GM21528 (cell line): ENCODE measurements around the gene KCNC1.

Source experiments
- ATAC-seq: cut with Tn5 transposase; IDR thresholded peaks from one replicate; pipeline ENCODE4 v1.9.1; 2021; ENCODE audit warnings: mild to moderate bottlenecking, moderate library complexity; ENCODE audit not compliant: unreplicated experiment, low FRiP score

KCNC1 gene

DNA sequence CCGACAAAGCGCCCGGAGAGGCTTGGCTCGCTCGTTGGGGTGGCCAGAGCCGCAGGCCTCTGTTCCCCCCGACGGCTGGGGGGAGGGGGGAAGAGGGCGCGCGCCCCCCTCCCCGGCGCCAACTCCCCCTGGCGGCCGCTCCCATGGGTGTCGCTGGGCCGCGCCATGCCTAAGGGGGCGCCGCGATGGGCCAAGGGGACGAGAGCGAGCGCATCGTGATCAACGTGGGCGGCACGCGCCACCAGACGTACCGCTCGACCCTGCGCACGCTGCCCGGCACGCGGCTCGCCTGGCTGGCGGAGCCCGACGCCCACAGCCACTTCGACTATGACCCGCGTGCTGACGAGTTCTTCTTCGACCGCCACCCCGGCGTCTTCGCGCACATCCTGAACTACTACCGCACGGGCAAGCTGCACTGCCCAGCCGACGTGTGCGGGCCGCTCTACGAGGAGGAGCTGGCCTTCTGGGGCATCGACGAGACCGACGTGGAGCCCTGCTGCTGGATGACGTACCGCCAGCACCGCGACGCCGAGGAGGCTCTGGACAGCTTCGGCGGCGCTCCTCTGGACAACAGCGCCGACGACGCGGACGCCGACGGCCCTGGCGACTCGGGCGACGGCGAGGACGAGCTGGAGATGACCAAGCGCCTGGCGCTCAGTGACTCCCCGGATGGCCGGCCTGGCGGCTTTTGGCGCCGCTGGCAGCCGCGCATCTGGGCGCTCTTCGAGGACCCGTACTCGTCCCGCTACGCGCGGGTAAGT is 1.4 kb downstream of the KCNC1 start:
- ATAC-seq = no peak

DNA sequence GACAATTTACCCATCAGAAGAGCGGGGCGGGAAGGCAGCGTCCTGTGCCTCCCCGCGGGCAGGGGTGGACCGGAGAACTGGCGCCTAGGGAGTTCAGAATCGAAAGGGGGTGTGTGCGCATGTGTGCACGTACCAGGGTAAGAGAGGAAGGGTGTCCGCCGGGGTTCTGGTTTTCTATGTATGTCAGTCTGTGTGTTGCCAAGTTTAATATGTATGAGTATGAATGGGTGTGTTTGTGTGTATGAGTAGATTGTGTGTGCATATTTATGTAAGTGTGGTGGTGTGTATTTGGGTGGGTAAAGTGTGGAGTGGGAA is 2.0 kb downstream of the KCNC1 start:
- ATAC-seq = no peak

DNA sequence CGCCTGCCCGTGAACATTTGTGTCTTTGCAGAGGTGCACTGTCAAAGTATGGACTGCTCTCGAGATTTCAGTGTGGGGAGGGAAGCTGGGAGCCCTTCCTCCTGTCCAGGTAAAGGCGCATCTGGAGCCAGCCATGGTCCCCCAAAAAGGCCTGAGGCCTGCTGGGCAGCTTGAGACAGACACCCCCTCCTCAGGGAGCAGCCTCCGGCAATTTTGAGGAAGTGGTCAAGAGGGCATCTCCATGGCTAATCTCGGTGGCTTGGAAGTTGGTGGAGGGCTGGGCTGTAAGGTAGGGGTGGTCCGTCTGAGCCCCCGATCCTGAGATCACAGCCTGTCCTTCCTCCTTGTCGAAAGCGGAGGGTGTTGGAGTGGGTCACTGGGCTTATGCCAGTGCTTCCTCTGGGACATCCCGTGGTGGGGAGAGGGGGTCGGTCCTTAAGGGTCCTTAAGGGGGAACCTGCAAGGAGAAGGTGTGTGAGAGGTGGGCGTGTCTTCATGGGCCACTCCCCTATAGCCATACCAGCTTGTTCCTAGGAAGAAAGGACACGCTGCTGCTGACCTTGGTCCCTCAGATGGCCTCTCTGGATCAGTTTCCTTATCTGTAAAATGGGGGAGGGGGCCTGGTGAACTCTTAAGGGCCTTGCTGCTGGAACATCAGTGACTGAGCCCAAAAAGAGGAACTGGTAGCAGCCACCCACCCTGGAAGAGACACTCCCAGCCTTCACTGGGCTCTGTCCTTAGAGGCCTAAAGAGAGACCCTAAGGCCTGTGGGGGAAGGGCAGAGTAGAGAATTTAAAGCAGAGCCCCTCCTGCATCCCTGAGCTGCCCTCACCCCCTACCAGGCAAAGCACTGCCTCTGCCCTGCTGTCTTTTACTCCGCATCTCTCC is 2.6 kb downstream of the KCNC1 start:
- ATAC-seq = no peak

DNA sequence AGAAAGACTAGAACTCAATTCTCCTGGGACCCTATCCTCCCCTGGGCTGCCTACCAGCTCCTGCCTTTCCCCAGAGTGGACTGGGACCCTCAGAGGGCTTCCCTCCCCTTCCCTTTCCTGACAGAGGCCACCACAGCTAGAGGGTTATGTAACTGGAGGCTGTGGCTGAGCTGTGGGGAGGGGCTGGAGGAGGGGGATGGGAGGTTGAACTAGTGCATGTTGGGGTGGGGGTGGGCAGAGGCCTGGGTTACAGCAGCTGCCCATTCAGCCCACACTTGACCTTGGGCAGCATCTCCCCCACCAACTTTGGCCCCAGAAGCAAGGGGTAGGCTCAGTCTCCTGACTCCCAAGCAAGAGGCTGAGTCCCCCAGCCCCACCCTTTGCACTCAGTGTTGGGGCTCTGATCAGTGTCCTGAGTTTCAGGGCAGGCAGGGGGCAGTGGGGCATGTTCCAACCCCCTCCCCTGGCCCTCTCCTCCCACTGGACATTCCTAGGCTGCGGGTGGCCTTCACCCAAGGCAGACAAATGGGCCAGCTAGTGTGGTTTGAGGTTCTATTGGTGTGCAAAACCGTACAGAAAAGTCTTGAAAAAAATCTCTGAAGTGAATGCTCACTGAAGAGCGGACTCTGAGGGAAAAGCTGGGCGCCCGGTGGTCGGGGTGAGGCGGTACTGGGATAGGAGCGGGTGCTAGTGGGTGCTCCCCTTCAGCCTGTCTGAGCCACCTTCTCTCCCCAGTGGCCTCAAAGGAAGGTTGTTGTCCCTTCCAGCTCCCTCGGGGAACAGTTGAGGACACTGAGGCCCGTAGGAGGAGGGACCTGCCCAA is 3.8 kb downstream of the KCNC1 start:
- ATAC-seq = no peak

DNA sequence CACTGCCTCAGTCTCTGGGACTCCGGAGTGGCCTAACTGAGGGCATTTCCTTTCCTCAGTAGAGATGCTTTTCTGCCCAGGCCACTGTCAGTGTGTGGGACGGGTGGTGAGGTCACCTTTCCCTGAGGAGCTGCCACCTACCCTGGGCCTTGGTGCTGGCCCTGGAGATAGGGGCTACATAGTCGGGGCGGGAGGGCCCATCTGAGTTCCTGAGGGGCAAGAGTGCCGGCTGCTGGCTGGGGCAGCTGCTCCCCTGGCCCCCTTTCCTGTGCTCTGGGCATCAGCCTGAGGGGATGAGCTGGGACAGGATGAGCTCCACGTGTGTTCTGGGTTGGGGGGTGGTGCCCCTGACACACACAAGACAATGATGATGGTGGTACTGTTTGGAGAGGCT is 5.4 kb downstream of the KCNC1 start:
- ATAC-seq = no peak

DNA sequence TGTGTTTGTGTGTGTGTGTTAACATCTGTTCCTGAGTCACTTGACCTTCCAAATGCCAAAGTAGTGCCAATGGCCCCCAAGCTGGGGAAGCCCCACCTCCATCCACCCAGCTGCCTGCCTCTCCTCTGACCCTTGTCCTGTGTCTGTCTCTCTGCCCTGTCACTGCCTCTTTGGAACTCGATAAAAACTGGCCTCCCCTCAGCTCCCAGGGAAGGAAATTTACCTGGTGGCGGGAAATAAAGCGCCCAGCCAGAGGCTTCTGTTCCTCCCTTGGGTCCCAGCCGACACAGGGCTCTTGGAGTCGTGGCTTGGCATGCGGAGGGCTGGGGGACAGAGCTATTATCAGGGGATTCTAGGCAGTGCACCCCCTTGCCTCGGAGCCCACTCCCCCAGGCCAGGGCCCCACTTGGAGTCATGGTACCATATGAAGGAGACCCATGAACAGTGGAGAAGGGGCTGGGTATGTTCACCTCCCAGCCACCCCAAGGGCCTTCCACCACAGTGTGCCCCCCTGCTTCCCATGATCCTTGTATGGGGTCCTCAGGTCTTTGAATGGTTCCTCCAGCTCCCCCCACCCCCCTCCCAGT is 6.2 kb downstream of the KCNC1 start:
- no peak for ATAC-seq

DNA sequence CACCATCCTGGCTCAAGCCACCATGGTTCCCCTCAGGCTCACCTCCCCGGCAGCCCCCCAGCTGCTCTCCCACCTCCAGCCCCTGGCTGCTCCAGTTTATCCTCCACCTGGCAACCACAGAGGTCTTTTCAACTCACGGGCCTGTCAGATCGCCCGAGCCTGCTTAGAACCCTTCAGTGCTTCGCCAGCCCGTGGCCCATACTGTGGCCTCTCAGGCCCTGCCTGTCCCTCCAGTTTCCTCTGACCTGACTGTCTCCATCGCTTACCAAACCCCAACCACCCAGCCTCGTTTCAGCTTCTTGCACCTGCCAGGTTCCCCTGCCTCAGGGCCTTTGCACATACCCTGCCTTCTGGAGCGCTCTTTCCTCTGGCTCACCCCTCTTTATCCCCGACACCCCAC is 6.9 kb downstream of the KCNC1 start:
- no peak for ATAC-seq

DNA sequence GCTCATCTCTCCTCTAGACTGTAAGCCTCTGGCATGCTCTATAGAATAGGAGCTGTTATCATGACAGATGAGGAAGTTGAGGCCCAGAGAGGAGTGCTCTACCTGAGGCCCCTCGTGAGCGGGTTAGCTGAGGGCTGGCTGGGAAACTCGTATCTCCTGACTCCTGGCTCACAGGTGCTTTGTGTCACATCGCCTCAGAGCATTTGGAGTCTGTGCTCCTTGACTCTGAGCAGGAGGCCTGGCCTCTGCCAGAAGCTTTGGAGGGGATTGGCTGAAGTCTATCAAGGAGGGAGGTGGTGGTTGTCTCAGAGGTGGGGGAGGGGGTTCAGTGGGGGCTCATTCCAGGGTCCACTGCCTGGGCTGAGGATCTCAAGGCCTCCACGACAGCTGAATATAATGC is 7.4 kb downstream of the KCNC1 start:
- no peak for ATAC-seq

DNA sequence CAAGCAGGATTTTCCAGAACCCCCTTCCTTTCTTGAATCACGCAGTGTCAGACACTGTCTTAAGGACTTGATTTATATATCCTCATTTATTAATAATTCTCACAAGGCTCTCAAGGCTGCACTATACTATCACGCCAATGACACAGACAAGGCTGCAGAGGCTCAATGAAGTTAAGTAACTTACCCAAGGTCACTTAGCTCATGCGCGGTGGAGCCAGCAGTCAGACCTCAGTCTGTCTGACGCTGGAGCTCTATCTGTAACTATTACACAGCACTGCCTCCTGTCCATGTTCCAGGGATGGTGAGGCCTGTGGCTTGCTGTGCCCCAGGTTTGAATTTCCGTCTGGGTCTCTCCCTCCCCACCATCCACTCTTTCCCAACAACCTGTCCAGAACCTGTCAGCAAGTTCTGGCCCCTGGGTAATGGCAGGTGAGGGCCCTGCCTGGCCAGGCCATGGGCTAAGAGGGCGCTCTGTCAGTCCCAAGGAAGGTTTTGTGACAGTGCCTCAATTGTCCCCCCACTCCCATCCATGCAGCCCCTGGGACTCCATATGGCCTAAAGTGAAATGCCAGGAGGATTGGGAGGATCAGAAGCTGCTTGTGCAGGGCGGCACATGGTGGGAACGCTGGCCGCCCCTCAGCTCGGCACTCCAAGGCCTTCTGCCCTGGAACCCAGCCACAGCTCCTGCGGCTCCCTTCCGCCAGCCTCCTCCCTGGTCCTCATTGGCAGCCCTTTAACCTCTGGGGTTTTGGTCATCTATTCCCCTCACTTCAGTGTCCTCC is 8.6 kb downstream of the KCNC1 start:
- ATAC-seq = no peak

DNA sequence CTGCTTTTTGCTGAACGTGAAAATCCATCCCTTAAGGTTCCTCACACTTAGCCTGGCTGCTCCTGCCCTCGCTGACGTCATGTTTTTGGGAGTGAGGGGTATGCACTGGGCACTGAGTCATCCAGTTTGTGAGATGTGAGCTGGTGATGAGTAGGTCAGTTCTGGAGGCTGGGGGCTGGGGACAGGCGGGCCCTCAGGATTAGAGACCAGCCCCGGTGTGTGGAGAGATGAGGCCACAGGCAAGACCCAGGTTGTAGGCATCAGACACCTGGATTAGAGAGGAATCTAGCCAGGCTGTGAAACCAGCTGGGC is 9.2 kb downstream of the KCNC1 start:
- ATAC-seq = no peak

DNA sequence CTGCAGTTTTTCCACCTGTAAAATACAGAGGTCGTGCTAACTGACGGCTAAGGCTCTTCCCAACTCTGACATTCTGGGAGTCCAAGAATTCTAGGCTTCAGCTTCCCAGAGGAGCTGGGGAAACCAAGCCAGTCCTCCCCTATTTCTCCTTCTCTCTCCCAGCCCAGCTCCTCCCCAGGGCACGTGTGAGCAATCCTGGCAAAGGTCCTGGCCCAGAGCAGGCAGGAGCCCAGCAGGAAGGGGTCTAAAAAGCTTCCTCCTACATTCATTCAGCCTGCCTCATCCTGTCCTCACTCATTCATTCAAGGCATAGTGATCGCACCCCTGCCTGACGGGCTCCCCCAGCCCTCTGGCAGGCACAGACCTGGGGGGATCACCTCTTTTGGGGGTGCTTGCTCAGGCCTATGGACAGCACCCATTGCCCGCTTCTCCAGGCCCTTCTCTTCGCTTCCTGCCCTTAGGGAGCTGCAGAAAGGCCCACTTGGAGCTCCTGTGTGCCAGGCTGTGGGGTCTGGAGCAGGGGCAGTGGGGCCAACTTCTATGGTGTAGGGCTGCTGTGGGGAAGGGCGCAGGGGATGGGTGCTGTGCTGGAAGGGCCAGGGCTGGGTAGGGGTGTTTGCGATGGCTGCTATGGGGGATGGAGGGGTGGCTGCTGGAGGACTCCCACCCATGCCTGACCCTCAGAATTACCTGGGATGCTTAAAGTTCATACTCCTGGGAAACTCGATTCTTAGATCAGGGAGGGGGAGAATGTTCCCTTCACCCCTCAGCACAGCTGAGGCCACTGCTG is 9.8 kb downstream of the KCNC1 start:
- ATAC-seq = no peak

DNA sequence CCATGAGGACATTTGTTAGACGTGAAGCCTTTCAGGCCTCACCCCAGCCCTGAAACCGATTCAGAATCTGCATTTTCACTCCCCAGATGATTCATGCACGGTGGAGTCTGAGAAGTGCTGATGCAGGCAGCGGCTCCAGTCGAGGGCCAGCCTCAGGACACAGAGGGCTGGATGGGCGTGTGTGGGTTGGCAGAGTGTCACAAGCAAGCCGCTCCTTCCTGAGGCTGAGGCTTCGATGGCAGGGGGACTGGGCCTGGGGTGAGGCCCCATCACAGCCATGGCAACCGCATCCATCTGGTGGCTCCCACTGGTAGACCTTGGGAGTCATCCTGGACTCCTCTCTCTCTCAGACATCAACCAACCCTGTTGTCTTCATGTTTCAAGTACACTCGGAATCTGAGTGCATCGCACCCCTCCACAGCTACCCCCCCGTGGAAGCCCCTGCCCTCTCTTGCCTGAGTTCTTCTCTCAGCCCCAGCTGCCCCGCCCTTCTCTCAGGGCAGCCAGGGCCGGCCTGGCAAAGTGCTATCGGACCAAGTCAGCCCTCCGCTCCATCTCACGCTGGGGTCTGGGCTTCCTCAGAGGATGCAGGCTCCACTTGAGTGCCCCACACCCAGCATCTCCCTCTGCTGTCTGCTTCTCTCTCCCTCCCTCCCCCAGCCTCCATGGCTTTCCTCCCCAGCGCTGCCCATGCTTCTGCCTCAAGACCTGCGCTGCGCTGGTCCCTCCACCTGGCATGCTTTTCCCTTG is 10.6 kb downstream of the KCNC1 start:
- ATAC-seq = no peak

DNA sequence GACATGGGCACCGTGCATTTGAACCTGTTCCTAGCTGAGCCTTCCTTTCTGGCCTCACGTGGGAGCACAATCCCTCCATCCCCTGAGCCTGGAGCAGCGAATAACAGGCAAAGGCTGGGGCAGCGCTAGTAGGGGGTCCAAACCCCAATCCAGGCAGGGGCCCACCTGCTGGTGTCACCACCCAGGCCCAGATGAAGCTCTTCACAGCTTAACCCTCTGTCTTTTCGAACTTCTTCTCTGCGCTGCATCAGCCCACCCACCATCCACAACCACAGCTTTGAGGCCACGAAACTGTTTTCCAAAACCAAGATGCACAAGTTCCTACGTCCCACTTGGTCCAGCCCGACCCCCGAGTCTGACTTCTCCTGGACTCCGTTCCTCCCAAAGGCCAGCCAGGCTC is 11.5 kb downstream of the KCNC1 start:
- no peak for ATAC-seq

DNA sequence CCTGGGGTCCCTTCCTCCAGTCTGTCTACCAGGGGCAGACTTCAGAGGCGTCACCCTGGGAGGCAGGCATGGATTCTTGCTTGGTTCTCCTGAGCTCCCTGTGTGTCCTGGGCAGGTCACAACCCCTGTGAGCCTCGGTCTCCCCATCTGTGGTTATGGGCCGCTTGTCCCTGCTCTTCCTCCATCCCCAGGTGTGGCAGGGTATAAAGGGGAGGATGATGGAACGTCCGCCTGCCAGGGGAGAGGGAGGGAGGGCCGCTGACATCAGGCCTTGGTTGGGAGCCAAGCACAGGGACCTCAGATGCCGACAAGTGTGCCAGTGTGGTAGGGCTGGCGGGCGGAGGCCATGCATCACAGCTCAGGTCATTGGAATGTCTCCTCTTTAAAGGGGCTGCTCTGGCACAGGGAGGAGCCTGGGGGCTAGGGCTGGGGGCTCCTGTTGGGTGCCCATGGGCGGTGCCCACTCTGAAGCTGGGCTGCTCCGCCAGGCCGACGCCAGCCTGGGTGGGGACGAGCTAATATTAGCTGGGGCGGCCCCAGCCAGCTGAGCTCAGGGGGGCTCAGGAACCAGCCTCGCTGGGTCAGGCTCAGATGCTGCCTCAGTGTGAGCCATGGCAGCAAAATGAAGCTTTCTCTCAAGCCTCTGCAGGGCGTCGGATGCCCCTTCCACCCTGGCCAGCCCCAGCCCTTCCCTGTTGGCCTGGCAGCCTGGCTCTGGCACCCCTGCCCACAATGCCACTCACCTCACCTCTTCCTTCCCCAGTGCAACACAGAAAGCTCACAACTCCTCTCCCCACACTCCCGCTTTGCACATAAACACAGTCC is 12.8 kb downstream of the KCNC1 start:
- ATAC-seq = no peak

DNA sequence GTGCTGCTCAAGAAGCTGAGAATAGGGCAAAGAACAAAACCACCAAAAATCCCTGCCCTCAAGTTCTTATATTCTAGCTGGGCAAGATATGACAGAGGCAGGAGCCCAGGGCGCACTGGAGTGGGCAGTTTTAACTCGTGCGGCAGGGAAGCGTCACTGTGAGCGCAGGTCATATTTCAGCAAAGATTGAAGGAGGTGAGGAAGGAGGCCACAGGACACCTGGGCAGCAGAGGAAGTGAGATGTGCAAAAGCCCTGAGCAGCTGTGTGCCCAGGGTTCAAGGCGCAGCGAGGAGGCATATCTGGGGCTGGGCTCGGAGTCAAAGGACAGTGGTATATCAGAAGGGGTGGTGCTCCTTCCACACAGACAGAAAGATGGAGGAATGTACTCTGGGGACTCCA is 13.5 kb downstream of the KCNC1 start:
- no peak for ATAC-seq

DNA sequence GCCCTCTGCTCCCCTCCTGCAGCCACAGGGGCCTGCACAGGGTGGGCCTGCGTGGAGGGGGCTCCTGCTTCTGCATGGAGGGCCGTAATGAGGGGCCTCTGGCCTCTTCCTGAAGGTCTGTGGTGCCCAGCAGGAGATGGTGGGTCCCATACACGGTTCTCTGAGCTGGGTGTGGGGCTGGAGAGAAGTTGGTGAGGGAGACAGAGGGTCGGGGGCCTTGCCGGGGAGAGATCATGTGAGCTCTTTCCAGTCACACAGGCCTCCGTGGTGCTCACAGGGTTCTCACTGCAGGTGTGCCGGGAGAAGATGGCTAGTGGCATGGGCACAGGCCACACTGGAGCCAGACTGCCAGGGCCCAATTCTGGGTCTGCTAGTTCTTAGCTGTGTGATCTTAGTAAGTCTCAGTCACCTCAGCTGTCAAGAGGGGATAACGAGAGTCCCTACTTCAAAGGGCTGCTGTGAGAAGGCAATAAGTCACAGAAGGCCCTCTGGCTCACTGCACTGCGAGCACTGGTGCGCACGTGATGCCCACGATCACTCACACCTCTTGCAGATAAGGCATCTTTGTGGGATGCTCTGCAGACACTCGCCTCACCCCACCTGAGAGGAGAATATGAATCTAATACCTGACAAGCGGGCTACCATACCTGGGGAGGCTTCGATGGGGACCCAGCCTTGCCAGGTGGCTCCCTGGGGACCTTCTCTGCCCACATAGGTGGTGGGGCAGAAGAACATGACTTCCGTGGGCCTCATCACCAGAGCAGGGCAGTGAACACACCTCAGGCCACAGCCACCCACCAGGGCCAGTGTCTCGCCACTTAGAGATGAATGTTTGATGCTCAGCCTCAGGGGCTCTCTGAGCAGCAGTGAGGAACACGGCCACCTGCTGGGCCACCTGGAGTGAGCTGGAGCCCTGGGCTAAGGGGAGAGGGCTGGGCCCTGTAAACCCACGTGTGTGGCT is 14.5 kb downstream of the KCNC1 start:
- ATAC-seq = no peak
